ENCODE measurements around the gene SORCS2. TPM values are rescaled to one million over a fixed set of nuclear protein-coding genes. Genes with fewer than 3 reads are reported as not detected.

SORCS2 gene
- total RNA-seq, 2 experiments from 2014 or later, result 0.03 TPM; not detected in 1

DNA sequence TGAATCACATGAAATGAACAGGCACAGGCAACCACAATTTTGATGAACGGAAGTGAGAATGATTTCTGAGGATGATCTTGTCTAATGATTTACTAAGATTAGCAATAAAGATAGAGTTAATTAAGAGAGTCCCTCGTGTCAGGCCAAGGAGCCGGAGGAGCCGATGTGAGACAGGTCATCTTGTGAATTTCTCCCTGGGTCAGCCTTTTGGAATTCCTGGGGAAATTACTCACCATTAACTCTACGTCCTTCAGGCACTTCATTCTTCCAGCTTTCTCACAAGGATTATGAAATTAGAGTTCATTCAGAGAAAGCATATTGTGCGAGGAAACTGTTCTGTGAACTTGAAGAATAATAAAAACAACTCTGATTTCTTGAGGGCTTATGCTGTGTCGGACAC is 155.6 kb downstream of the SORCS2 start:
- BruUV-seq (replicated peaks), result no TSS peak
- Histone ChIP-seq H3K4me1 (ENCODE audit: insufficient read depth, low read length, poor library complexity, severe bottlenecking) (no peaks in the 10 kb centered on the region), H3K4me2 (ENCODE audit: low read length) (no peak overlapping the region), H3K79me2 (ENCODE audit: insufficient read depth, low read depth, low read length) (no peaks in the 10 kb centered on the region), H3K9me2 (ENCODE audit: insufficient read depth, low read length) (no peaks in the 10 kb centered on the region), H3K27ac (ENCODE audit: low read depth, low read length, poor library complexity, severe bottlenecking) (no peak overlapping the region), H3K36me3 (ENCODE audit: insufficient read depth, low read length) (no peaks in the 10 kb centered on the region), H4K20me1 (ENCODE audit: insufficient read depth, low read length) (no peaks in the 10 kb centered on the region), H2AFZ (ENCODE audit: low read length) (no peak overlapping the region), H3K9me3 (ENCODE audit: low read length) (no peaks in the 10 kb centered on the region), H3K4me3 (ENCODE audit: low read depth, low read length, poor library complexity, severe bottlenecking) (no peak overlapping the region)
- ChIA-PET POLR2A (no interaction called here), CTCF (ENCODE audit: unreplicated experiment) (no interaction called here)
- no peak for DNase-seq (ENCODE audit: low spot score)
- no peak for TF ChIP-seq EZH2phosphoT487 (IDR thresholded peaks at IDR 0.05; ENCODE audit: borderline replicate concordance, low read depth, low read length)
- no peak for TF ChIP-seq CTCF (conservative IDR thresholded peaks at IDR 0.05; ENCODE audit: low read length)
- intact Hi-C loops (cut with micrococcal nuclease; ENCODE audit: unreplicated experiment), result no loop called here

- no peak overlapping the region for H3K4me3 ChIP-seq (ENCODE audit: low read depth, low read length, poor library complexity, severe bottlenecking)
- no peaks in the 10 kb centered on the region for H3K4me1 ChIP-seq (ENCODE audit: insufficient read depth, low read length, poor library complexity, severe bottlenecking)
- ChIA-PET CTCF (ENCODE audit: unreplicated experiment) (no interaction called here), POLR2A (no interaction called here)
- H3K27ac ChIP-seq (ENCODE audit: low read depth, low read length, poor library complexity, severe bottlenecking), result no peak overlapping the region
- H2AFZ ChIP-seq (ENCODE audit: low read length), result no peak overlapping the region
- H3K4me2 ChIP-seq (ENCODE audit: low read length), result no peak overlapping the region
- H4K20me1 ChIP-seq (ENCODE audit: insufficient read depth, low read length), result no peaks in the 10 kb centered on the region
- DNase-seq (ENCODE audit: low spot score), result no peak
- H3K79me2 ChIP-seq (ENCODE audit: insufficient read depth, low read depth, low read length), result no peaks in the 10 kb centered on the region
- H3K9me3 ChIP-seq (ENCODE audit: low read length), result no peaks in the 10 kb centered on the region
- no TSS peak for BruUV-seq (replicated peaks)
- H3K36me3 ChIP-seq (ENCODE audit: insufficient read depth, low read length), result no peaks in the 10 kb centered on the region
- no peaks in the 10 kb centered on the region for H3K9me2 ChIP-seq (ENCODE audit: insufficient read depth, low read length)
- TF ChIP-seq EZH2phosphoT487 (IDR thresholded peaks at IDR 0.05; ENCODE audit: borderline replicate concordance, low read depth, low read length) (no peak), CTCF (conservative IDR thresholded peaks at IDR 0.05; ENCODE audit: low read length) (no peak)
- intact Hi-C loops (cut with micrococcal nuclease; ENCODE audit: unreplicated experiment), result no loop called here
These were observed 156.9 kb downstream of the SORCS2 start for GRCh38 chr4:7348946-7349900.

GRCh38 chr4:7350396-7350795 is 158.1 kb downstream of the SORCS2 start:
- no peak for DNase-seq (ENCODE audit: low spot score)
- no peak overlapping the region for H3K27ac ChIP-seq (ENCODE audit: low read depth, low read length, poor library complexity, severe bottlenecking)
- H3K9me3 ChIP-seq (ENCODE audit: low read length), result no peaks in the 10 kb centered on the region
- TF ChIP-seq EZH2phosphoT487 (IDR thresholded peaks at IDR 0.05; ENCODE audit: borderline replicate concordance, low read depth, low read length) (no peak), CTCF (conservative IDR thresholded peaks at IDR 0.05; ENCODE audit: low read length) (no peak)
- H3K4me1 ChIP-seq (ENCODE audit: insufficient read depth, low read length, poor library complexity, severe bottlenecking), result no peaks in the 10 kb centered on the region
- ChIA-PET CTCF (ENCODE audit: unreplicated experiment) (no interaction called here), POLR2A (no interaction called here)
- intact Hi-C loops (cut with micrococcal nuclease; ENCODE audit: unreplicated experiment), result no loop called here
- H3K79me2 ChIP-seq (ENCODE audit: insufficient read depth, low read depth, low read length), result no peaks in the 10 kb centered on the region
- no peaks in the 10 kb centered on the region for H3K36me3 ChIP-seq (ENCODE audit: insufficient read depth, low read length)
- no peak overlapping the region for H3K4me3 ChIP-seq (ENCODE audit: low read depth, low read length, poor library complexity, severe bottlenecking)
- H3K9me2 ChIP-seq (ENCODE audit: insufficient read depth, low read length), result no peaks in the 10 kb centered on the region
- BruUV-seq (replicated peaks), result no TSS peak
- no peak overlapping the region for H3K4me2 ChIP-seq (ENCODE audit: low read length)
- H4K20me1 ChIP-seq (ENCODE audit: insufficient read depth, low read length), result no peaks in the 10 kb centered on the region
- H2AFZ ChIP-seq (ENCODE audit: low read length), result no peak overlapping the region

Data from OCI-LY7 (cell line).